ENCODE results near the gene COL6A2.

Gene COL6A2

DNA sequence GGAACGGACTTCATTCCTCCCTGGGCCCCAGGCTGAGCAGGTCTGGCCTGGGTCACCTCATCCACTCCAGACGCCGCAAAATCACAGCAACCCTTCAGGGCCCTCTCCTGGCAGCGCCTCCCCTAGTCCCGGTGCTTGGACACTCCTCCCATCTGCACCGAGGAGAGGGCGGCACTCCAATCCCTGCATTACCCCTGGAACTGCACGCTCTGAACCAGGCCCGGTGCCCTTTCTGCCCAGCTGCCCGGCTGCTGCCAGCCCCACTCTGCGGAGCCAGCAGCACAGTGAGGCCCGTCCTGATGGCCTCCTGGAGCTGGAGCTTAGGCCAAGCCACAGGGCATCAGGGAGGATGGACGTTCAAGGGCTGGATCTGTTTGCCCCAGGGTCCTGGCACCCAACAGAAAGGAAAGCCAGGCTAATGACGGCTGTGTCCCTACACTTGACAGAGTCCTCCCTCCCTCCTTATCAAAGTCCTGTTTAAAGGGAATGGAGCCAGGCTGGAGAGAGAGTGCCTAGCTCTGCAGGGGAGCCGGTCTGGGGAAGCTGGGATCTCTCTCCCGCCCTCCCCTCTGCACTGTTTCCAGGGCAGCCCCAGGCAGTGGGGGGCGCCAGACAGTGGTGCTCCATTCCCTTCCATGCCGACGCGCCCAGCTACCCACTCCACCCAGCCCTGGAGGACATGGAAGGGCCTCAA is 12.7 kb downstream of the COL6A2 start:
- no peak for ATAC-seq (replicated peaks; ENCODE audit: extremely low read depth, poor library complexity, severe bottlenecking)
- Mint-ChIP-seq H3K4me1 (no peaks in the 10 kb centered on the region), H3K4me3 (no peak overlapping the region), H3K9me3 (no peaks in the 10 kb centered on the region), H3K27ac (ENCODE audit: low read depth) (no peak overlapping the region), H3K36me3 (ENCODE audit: insufficient read depth) (peaks cover 17% of the 10 kb centered on the region), H3K27me3 (no peaks in the 10 kb centered on the region)
- DNase-seq (ENCODE audit: low spot score in 2 of 2), result peak in 1 of 2 donors; percentile 5

DNA sequence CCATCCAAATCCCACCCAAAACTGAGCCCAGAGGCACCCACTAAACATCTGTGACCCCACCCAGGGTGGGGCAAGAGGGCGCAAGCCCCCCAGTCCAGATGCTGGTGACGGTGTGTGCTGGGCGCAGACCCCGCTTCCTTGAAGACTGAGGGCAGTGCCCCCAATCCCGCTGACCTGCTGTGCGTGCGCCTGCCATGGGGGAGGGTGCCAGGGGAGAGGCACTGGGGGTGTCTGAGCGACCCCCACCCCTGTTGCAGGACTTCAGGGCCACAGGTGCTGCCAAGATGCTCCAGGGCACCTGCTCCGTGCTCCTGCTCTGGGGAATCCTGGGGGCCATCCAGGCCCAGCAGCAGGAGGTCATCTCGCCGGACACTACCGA is 13.3 kb downstream of the COL6A2 start:
- H3K9me3 Mint-ChIP-seq, result no peaks in the 10 kb centered on the region
- H3K27ac Mint-ChIP-seq (ENCODE audit: low read depth), result no peak overlapping the region

DNA sequence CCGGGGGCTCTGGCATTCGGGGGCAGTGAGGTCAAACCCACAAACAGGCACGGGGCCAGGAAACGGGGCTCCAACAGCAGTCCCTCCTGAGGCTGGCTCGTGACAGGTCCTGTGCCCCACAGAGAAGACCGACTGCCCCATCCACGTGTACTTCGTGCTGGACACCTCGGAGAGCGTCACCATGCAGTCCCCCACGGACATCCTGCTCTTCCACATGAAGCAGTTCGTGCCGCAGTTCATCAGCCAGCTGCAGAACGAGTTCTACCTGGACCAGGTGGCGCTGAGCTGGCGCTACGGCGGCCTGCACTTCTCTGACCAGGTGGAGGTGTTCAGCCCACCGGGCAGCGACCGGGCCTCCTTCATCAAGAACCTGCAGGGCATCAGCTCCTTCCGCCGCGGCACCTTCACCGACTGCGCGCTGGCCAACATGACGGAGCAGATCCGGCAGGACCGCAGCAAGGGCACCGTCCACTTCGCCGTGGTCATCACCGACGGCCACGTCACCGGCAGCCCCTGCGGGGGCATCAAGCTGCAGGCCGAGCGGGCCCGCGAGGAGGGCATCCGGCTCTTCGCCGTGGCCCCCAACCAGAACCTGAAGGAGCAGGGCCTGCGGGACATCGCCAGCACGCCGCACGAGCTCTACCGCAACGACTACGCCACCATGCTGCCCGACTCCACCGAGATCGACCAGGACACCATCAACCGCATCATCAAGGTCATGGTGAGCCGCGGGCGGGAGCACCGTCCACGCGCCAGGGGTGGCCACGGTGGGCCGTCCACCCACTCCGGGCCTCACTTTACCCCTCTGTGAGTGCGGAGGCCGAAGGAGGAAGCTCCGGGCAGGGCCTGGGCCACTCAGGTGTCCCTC is 14.2 kb downstream of the COL6A2 start:
- Mint-ChIP-seq H3K27me3 (no peaks in the 10 kb centered on the region), H3K36me3 (ENCODE audit: insufficient read depth) (peaks cover 20% of the 10 kb centered on the region), H3K4me1 (no peaks in the 10 kb centered on the region), H3K4me3 (no peak overlapping the region), H3K27ac (ENCODE audit: low read depth) (no peak overlapping the region), H3K9me3 (no peaks in the 10 kb centered on the region)
- peak; percentile 6 to 10 for DNase-seq (ENCODE audit: low spot score in 2 of 2)
- ATAC-seq (replicated peaks; ENCODE audit: extremely low read depth, poor library complexity, severe bottlenecking), result no peak

More for the DNA sequence above, 13.3 kb downstream of the COL6A2 start:
- Mint-ChIP-seq H3K4me1 (no peaks in the 10 kb centered on the region), H3K36me3 (ENCODE audit: insufficient read depth) (peaks cover 17% of the 10 kb centered on the region), H3K27me3 (no peaks in the 10 kb centered on the region), H3K4me3 (no peak overlapping the region)
- ATAC-seq (replicated peaks; ENCODE audit: extremely low read depth, poor library complexity, severe bottlenecking) (no peak), DNase-seq (ENCODE audit: low spot score in 2 of 2) (peak in 1 of 2 donors; percentile 7)

DNA sequence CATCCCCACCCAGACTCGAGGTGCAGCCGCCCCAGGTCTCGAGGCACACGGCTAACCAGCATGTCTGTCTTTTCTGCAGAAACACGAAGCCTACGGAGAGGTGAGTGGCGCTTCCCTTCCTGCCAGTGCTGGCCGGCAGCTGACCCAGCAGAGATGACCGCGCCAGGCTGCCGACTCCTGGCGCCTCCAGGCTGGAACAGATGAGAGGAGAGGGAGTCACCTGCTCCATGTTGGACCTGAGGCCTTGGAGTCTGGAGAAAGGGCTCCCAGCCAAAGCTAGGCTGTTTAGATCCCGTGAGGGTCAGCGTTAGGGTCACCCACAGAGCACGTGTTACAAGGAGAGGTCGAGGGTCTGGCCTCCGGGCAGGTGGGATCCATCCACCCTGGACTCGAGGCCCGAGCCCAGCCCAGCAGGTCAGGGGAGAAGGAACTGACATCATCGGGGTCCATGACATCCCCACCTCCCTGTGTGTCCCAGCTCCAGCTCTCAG is 14.9 kb downstream of the COL6A2 start:
- Mint-ChIP-seq H3K4me3 (no peak overlapping the region), H3K36me3 (ENCODE audit: insufficient read depth) (peaks cover 20% of the 10 kb centered on the region), H3K9me3 (no peaks in the 10 kb centered on the region), H3K27ac (ENCODE audit: low read depth) (no peak overlapping the region), H3K4me1 (no peaks in the 10 kb centered on the region), H3K27me3 (no peaks in the 10 kb centered on the region)
- DNase-seq (ENCODE audit: low spot score in 2 of 2), result peak in 1 of 2 donors; percentile 6
- ATAC-seq (replicated peaks; ENCODE audit: extremely low read depth, poor library complexity, severe bottlenecking), result no peak

DNA sequence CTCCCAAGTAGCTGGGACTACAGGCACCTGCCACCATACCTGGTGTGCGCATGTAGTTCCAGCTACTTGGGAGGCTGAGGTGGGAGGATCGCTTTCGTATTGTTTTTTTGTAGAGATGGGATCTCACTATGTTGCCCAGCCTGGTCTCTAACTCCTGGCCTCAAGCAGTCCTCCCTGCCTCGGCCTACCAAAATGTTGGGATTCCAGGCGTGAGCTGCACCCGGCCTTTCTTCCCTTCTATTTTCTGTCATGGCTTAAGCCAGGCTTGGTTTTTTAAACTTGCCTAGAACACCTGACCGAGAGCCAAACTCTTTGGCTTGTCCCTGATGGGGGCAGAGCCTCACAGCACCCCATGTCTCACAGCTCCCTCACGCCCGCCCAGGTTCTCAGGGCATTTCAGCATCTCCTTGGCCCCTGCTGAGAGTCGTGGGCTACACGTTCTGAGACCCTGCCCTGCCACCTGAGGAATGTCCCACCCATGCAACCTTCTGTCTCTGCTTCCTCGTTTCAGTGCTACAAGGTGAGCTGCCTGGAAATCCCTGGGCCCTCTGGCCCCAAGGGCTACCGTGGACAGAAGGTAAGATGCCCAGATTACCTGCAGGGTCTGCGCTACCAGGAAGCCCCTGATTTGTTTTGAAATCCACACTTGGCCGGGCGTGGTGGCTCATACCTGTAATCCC is 15.7 kb downstream of the COL6A2 start:
- H3K4me1 Mint-ChIP-seq, result no peaks in the 10 kb centered on the region
- H3K27me3 Mint-ChIP-seq, result no peaks in the 10 kb centered on the region
- DNase-seq (ENCODE audit: low spot score in 2 of 2) (no peak), ATAC-seq (replicated peaks; ENCODE audit: extremely low read depth, poor library complexity, severe bottlenecking) (no peak)
- H3K27ac Mint-ChIP-seq (ENCODE audit: low read depth), result no peak overlapping the region
- no peak overlapping the region for H3K4me3 Mint-ChIP-seq
- peaks cover 23% of the 10 kb centered on the region for H3K36me3 Mint-ChIP-seq (ENCODE audit: insufficient read depth)
- no peaks in the 10 kb centered on the region for H3K9me3 Mint-ChIP-seq

DNA sequence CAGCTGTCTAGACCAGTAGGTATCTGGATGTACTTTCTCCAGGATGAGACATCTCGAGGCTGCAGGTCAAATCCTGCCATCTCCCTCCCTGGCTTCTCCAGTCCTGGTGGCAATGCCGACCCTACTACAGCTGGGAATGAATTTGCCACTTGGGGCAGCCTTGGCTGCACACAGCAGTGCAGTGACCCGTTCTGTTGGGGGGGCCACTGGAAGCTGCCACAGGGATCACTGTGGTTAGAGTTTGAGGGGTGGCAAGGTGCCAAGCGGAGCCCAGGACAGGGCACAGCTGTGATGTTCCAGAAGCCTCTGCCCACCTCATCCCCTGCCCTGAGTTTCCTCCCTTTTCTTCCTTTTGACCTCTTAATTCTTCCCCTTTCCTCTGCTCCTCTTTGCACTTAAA is 17.1 kb downstream of the COL6A2 start:
- Mint-ChIP-seq H3K27ac (ENCODE audit: low read depth) (no peak overlapping the region), H3K27me3 (no peaks in the 10 kb centered on the region), H3K4me1 (no peaks in the 10 kb centered on the region), H3K4me3 (no peak overlapping the region), H3K36me3 (ENCODE audit: insufficient read depth) (peaks cover 23% of the 10 kb centered on the region), H3K9me3 (no peaks in the 10 kb centered on the region)
- no peak for DNase-seq (ENCODE audit: low spot score in 2 of 2)
- ATAC-seq (replicated peaks; ENCODE audit: extremely low read depth, poor library complexity, severe bottlenecking), result no peak

DNA sequence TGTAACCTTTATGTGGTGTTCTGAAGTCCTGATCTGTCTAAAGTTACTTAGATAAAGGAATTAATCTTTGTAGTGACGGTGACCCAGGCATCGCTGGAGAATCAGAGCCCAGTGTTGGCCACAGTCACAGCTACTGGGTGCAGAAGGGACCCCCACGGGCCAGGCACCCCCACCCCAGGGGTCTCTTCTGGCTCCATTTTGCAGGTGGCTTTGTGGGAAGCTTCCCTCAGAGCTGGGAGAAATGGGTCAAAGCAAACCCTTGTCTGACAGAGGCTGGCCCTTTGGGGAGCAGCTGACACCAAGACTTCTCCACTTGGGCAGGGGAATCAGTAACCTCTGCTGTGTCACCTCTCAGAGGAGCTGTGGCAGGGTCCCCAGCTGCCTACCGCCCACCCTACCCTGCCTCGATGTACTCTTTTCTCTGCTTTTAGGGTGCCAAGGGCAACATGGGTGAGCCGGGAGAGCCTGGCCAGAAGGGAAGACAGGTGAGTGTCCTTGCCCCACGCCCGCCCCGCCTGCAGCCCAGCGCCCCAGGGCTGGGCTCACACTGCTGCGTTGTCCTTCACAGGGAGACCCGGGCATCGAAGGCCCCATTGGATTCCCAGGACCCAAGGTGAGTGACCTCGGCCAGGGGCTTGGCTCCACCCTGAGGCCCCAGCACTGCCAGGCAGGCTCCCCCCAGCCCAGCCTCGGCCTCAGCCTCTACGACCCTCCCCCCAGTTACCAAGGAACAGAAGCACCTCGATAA is 17.7 kb downstream of the COL6A2 start:
- DNase-seq (ENCODE audit: low spot score in 2 of 2) (no peak), ATAC-seq (replicated peaks; ENCODE audit: extremely low read depth, poor library complexity, severe bottlenecking) (no peak)
- Mint-ChIP-seq H3K27me3 (no peaks in the 10 kb centered on the region), H3K36me3 (ENCODE audit: insufficient read depth) (peaks cover 25% of the 10 kb centered on the region), H3K4me3 (no peak overlapping the region), H3K4me1 (no peaks in the 10 kb centered on the region), H3K9me3 (no peaks in the 10 kb centered on the region), H3K27ac (ENCODE audit: low read depth) (no peak overlapping the region)

DNA sequence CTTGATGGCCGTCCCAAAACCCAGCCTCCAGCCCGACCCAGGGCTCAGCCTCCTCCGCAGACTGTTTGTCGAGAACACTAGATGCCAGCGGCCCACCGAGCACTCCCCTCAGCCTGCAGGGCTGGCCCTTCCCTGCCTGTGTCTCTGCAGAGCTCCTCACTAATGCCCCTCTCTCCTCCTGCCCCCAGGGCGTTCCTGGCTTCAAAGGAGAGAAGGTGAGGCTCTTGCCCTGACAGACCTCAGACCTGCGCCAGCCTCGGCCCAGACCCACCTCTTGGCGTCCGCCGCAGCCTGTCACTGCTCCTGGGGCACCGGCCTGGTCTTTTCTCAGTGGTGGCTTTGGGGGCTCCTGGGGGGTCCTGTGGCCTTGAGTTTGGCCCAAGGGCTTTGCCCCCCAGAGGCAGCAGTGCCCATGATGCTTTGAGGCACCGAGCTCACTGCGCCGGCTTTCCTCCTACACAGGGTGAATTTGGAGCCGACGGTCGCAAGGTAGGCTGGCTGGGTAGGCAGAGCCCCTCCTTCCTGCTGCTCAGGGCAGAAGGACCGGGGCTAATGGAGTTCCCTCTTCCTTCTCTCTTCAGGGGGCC is 18.4 kb downstream of the COL6A2 start:
- H3K36me3 Mint-ChIP-seq (ENCODE audit: insufficient read depth), result peaks cover 22% of the 10 kb centered on the region
- DNase-seq (ENCODE audit: low spot score in 2 of 2) (no peak), ATAC-seq (replicated peaks; ENCODE audit: extremely low read depth, poor library complexity, severe bottlenecking) (no peak)
- no peak overlapping the region for H3K27ac Mint-ChIP-seq (ENCODE audit: low read depth)
- no peaks in the 10 kb centered on the region for H3K9me3 Mint-ChIP-seq
- H3K27me3 Mint-ChIP-seq, result no peaks in the 10 kb centered on the region
- H3K4me1 Mint-ChIP-seq, result no peaks in the 10 kb centered on the region
- no peak overlapping the region for H3K4me3 Mint-ChIP-seq

DNA sequence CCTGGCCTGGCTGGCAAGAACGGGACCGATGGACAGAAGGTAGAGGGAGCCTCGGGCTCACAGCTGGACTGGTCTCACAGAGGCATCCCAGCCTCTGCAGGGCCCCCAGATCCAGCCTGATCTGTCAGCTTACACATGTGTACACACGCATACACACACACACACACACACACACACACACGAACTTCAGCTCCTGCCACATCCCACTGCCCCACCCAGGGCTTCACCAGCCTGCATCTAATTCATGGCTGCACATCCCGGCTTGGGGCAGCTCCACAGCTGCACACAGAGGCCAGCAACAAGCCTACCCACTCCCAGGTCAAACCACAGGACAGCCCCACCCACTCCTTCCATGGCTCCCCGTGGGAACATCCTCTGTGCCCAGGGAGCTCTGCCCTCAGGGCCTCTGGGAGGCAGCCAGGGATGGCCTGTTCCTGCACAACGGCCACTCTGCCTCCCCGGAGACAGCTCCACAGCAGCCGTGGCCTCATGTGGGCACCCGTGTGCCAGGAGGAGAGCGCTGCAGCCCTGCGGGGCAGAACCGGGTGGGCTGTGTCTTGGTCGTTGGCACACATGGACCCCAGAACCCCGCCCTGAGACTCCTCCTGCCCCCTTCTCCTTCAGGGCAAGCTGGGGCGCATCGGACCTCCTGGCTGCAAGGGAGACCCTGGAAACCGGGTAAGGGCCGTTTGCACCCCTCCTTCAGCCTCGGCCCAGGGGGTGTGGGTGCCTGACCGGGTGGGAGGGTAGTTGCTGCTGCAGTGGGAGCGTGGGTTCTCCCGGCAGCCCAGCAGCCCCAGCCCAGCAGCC is 19.1 kb downstream of the COL6A2 start:
- H3K36me3 Mint-ChIP-seq (ENCODE audit: insufficient read depth), result peaks cover 22% of the 10 kb centered on the region
- no peak overlapping the region for H3K27ac Mint-ChIP-seq (ENCODE audit: low read depth)
- no peak for ATAC-seq (replicated peaks; ENCODE audit: extremely low read depth, poor library complexity, severe bottlenecking)
- H3K27me3 Mint-ChIP-seq, result no peaks in the 10 kb centered on the region
- no peaks in the 10 kb centered on the region for H3K4me1 Mint-ChIP-seq
- H3K9me3 Mint-ChIP-seq, result no peaks in the 10 kb centered on the region
- no peak for DNase-seq (ENCODE audit: low spot score in 2 of 2)
- no peak overlapping the region for H3K4me3 Mint-ChIP-seq

DNA sequence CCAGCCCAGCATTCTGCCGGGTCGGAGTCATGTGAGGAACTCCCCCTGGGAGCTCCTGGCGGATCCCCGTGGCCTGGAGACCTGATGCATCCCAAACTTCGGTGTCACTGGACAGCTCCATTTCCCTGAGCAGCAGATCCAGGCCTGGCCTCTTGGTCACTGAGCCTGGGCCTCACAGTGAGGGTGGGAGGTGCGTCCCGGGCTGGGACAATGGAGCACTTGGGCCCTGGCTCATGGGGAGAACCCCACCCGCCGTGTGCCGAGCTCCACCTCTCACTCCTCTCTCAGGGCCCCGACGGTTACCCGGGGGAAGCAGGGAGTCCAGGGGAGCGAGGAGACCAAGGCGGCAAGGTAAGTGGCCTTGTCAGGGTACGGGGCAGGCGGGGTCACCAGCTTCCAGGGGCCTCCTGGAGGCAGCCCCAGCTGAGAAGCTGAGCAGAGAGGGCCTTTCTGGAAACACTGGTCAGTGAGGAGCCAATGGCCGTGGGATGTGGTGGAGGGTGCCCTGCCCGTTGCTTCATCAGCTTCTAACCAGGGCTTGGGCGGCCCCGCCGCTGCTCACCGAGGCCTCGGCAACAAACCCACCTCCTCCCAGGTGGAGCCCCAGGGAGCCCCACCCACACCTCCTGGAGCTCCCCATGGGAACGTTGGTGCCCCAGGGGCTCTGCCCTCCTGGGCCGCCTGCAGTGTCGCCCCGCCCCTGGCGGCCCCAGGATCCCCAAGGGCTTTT is 19.8 kb downstream of the COL6A2 start:
- Mint-ChIP-seq H3K27me3 (no peaks in the 10 kb centered on the region), H3K4me1 (no peaks in the 10 kb centered on the region), H3K9me3 (no peaks in the 10 kb centered on the region), H3K4me3 (no peak overlapping the region), H3K36me3 (ENCODE audit: insufficient read depth) (peaks cover 22% of the 10 kb centered on the region), H3K27ac (ENCODE audit: low read depth) (no peak overlapping the region)
- ATAC-seq (replicated peaks; ENCODE audit: extremely low read depth, poor library complexity, severe bottlenecking) (no peak), DNase-seq (ENCODE audit: low spot score in 2 of 2) (no peak)

Data from central memory CD8-positive, alpha-beta T cell (primary cell).